MM.1S (cell line): ENCODE data around the gene RAPSN.

Experiments used
- CTCF ChIP-seq: fragments of 300-600 bp; sonication (generic); IDR thresholded peaks from 2 replicates; pipeline ENCODE4 v1.5.1; 2016; ENCODE audit warnings: antibody characterized with exemption, low read length, mixed read lengths
- EZH2 ChIP-seq: fragments of 300-600 bp; sonication (generic); optimal IDR thresholded peaks from 2 replicates; pipeline ENCODE3; 2017; ENCODE audit warnings: low read depth, mild to moderate bottlenecking, antibody characterized with exemption, low read length, mixed read lengths

DNA sequence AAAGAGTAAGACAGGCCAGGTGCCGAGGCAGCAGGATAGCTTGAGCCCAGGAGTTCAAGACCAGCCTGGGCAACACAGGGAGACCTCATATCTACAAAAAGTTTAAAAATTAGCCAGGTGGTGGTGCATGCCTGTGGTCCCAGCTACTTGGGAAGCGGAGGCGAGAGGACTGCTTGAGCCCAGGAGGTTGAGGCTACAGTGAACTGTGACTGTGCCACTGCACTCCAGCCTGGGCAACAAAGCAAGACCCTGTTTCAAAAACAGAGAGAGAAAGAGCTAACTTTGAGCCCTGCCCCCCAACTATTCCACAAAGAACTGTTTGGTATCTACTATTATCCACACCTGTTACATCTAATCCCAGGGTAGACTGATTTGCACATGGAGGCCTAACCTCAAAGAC, 49.2 kb upstream of the RAPSN start:
- TF ChIP-seq CTCF (no peak), EZH2 (no peak)
